ENCODE measurements around the gene TTLL13. TPM values are rescaled to one million over a fixed set of nuclear protein-coding genes. Genes with fewer than 3 reads are reported as not detected.
"Not testable (repeated sequence)": the region's sequence is repeated elsewhere in the genome, so short reads cannot be mapped to it uniquely, and the experiment has no call there.

Gene TTLL13
- total and polyA plus RNA-seq, 2 donors (not counting 1 experiment from before 2014, with no cell fraction given), result 0.33 to 0.42 TPM

- Mint-ChIP-seq H3K9me3 (ENCODE audit: insufficient read depth) (no peaks in the 10 kb centered on the region), H3K4me3 (no peak overlapping the region), H3K27me3 (no peaks in the 10 kb centered on the region)
These were observed 8.4 kb downstream of the TTLL13 start for GRCh38 chr15:90257776-90258175.

GRCh38 chr15:90259524-90259923, 10.2 kb downstream of the TTLL13 start:
- Histone ChIP-seq H3K9me3 (ENCODE audit: control extremely low read depth in 1 of 3, control insufficient read depth in 2 of 3, insufficient read depth in 1 of 3, low read length in 2 of 3) (no peaks in the 10 kb centered on the region), H3K27ac (ENCODE audit: low read length in 2 of 2) (no peak overlapping the region), H2AFZ (ENCODE audit: insufficient read depth, low read depth, low read length, poor library complexity, severe bottlenecking) (no peak overlapping the region), H3K36me3 (replicated peaks in 1 of 2; ENCODE audit: control extremely low read depth in 1 of 2, control insufficient read depth in 1 of 2, extremely low read depth in 1 of 2, insufficient read depth in 2 of 2, low read length in 1 of 2) (no peaks in the 10 kb centered on the region), H3K4me2 (replicated peaks; ENCODE audit: low read depth, low read length, poor library complexity, severe bottlenecking) (no peak overlapping the region), H3K4me1 (ENCODE audit: control insufficient read depth in 2 of 2, insufficient read depth in 2 of 2, low read length in 2 of 2) (peaks cover 9 to 10% of the 10 kb centered on the region in 2 donors), H3K9ac (ENCODE audit: low read length) (no peak overlapping the region), H3K27me3 (replicated peaks in 1 of 4; ENCODE audit: control extremely low read depth in 1 of 4, control insufficient read depth in 3 of 4, insufficient read depth in 4 of 4, low read length in 3 of 4) (no peaks in the 10 kb centered on the region), H3K79me2 (ENCODE audit: control insufficient read depth, insufficient read depth, low read length) (peaks cover 4% of the 10 kb centered on the region), H4K20me1 (ENCODE audit: control insufficient read depth, insufficient read depth, low read length, poor library complexity, severe bottlenecking) (no peaks in the 10 kb centered on the region), H3K4me3 (ENCODE audit: control extremely low read depth in 1 of 5, extremely low read depth in 1 of 5, insufficient read depth in 1 of 5, low read depth in 2 of 5, low read length in 4 of 5) (no peak overlapping the region)
- intact Hi-C loops (cut with micrococcal nuclease), result no loop called here
- TF ChIP-seq EZH2 (IDR thresholded peaks at IDR 0.05; ENCODE audit: borderline replicate concordance, insufficient read depth, low read depth, low read length, poor library complexity, severe bottlenecking) (no peak), CTCF (IDR thresholded peaks at IDR 0.05) (no peak)
- H3K27ac Mint-ChIP-seq, result no peak overlapping the region
- CTCF ChIA-PET, result interaction anchor here (1.6 kb wide), 1 partner anchor 38 kb away, joined by 3 read pairs; no protein-coding TSS in a partner anchor
- DNase-seq (no peak), ATAC-seq (ENCODE audit: low read depth) (no peak)
- H3K4me1 Mint-ChIP-seq, result peaks cover 9% of the 10 kb centered on the region
- WGBS (ENCODE audit: insufficient coverage), result no CpG with 5 or more reads among the region's 5 CpGs
- POLR2A ChIA-PET, result no interaction called here
- no peaks in the 10 kb centered on the region for H3K9me3 Mint-ChIP-seq (ENCODE audit: insufficient read depth)
- no peaks in the 10 kb centered on the region for H3K27me3 Mint-ChIP-seq
- no peak overlapping the region for H3K4me3 Mint-ChIP-seq

More at GRCh38 chr15:90257776-90258175, 8.4 kb downstream of the TTLL13 start:
- no peak overlapping the region for H2AFZ ChIP-seq (ENCODE audit: insufficient read depth, low read depth, low read length, poor library complexity, severe bottlenecking)
- ChIA-PET CTCF (no interaction called here), POLR2A (no interaction called here)
- H3K27me3 ChIP-seq (replicated peaks in 1 of 4; ENCODE audit: control extremely low read depth in 1 of 4, control insufficient read depth in 3 of 4, insufficient read depth in 4 of 4, low read length in 3 of 4), result no peaks in the 10 kb centered on the region
- H3K9me3 ChIP-seq (ENCODE audit: control extremely low read depth in 1 of 3, control insufficient read depth in 2 of 3, insufficient read depth in 1 of 3, low read length in 2 of 3), result no peaks in the 10 kb centered on the region
- DNase-seq (no peak), ATAC-seq (ENCODE audit: low read depth) (no peak)
- no peak overlapping the region for H3K27ac ChIP-seq (ENCODE audit: low read length in 2 of 2)
- no peaks in the 10 kb centered on the region for H4K20me1 ChIP-seq (ENCODE audit: control insufficient read depth, insufficient read depth, low read length, poor library complexity, severe bottlenecking)
- no peak overlapping the region for H3K4me3 ChIP-seq (ENCODE audit: control extremely low read depth in 1 of 5, extremely low read depth in 1 of 5, insufficient read depth in 1 of 5, low read depth in 2 of 5, low read length in 4 of 5)
- no peak overlapping the region for H3K9ac ChIP-seq (ENCODE audit: low read length)
- no peaks in the 10 kb centered on the region for H3K79me2 ChIP-seq (ENCODE audit: control insufficient read depth, insufficient read depth, low read length)
- Mint-ChIP-seq H3K27ac (no peak overlapping the region), H3K4me1 (no peaks in the 10 kb centered on the region)
- TF ChIP-seq CTCF (IDR thresholded peaks at IDR 0.05) (no peak), EZH2 (IDR thresholded peaks at IDR 0.05; ENCODE audit: borderline replicate concordance, insufficient read depth, low read depth, low read length, poor library complexity, severe bottlenecking) (no peak)
- 88% methylated on average over 4 of the region's 7 CpGs for WGBS (ENCODE audit: insufficient coverage)
- H3K4me2 ChIP-seq (replicated peaks; ENCODE audit: low read depth, low read length, poor library complexity, severe bottlenecking), result no peak overlapping the region
- intact Hi-C loops (cut with micrococcal nuclease), result no loop called here
- H3K36me3 ChIP-seq (replicated peaks in 1 of 2; ENCODE audit: control extremely low read depth in 1 of 2, control insufficient read depth in 1 of 2, extremely low read depth in 1 of 2, insufficient read depth in 2 of 2, low read length in 1 of 2), result no peaks in the 10 kb centered on the region
- no peaks in the 10 kb centered on the region for H3K4me1 ChIP-seq (ENCODE audit: control insufficient read depth in 2 of 2, insufficient read depth in 2 of 2, low read length in 2 of 2)

- H3K27ac ChIP-seq (ENCODE audit: low read length in 2 of 2); H3K9ac ChIP-seq (ENCODE audit: low read length); H3K27ac Mint-ChIP-seq; H3K27me3 Mint-ChIP-seq; H3K9me3 ChIP-seq (ENCODE audit: control extremely low read depth in 1 of 3, control insufficient read depth in 2 of 3, insufficient read depth in 1 of 3, low read length in 2 of 3); H3K4me2 ChIP-seq (replicated peaks; ENCODE audit: low read depth, low read length, poor library complexity, severe bottlenecking); DNase-seq; H3K27me3 ChIP-seq (replicated peaks in 1 of 4; ENCODE audit: control extremely low read depth in 1 of 4, control insufficient read depth in 3 of 4, insufficient read depth in 4 of 4, low read length in 3 of 4); H3K9me3 Mint-ChIP-seq (ENCODE audit: insufficient read depth); H4K20me1 ChIP-seq (ENCODE audit: control insufficient read depth, insufficient read depth, low read length, poor library complexity, severe bottlenecking); POLR2A ChIA-PET; H2AFZ ChIP-seq (ENCODE audit: insufficient read depth, low read depth, low read length, poor library complexity, severe bottlenecking); H3K79me2 ChIP-seq (ENCODE audit: control insufficient read depth, insufficient read depth, low read length); intact Hi-C loops (cut with micrococcal nuclease); H3K36me3 ChIP-seq (replicated peaks in 1 of 2; ENCODE audit: control extremely low read depth in 1 of 2, control insufficient read depth in 1 of 2, extremely low read depth in 1 of 2, insufficient read depth in 2 of 2, low read length in 1 of 2); H3K4me3 Mint-ChIP-seq; ATAC-seq (ENCODE audit: low read depth); H3K4me3 ChIP-seq (ENCODE audit: control extremely low read depth in 1 of 5, extremely low read depth in 1 of 5, insufficient read depth in 1 of 5, low read depth in 2 of 5, low read length in 4 of 5): not testable (repeated sequence)
- WGBS (ENCODE audit: insufficient coverage), result no CpG with 5 or more reads among the region's 6 CpGs
- peaks cover 14 to 16% of the 10 kb centered on the region in 2 donors for H3K4me1 ChIP-seq (ENCODE audit: control insufficient read depth in 2 of 2, insufficient read depth in 2 of 2, low read length in 2 of 2)
- H3K4me1 Mint-ChIP-seq, result peaks cover 19% of the 10 kb centered on the region
- CTCF ChIA-PET, result interaction anchor here (0.7 to 1.6 kb wide), 3 partner anchors 39 to 741 kb away, joined by 3 to 4 read pairs (median 3); no protein-coding TSS in a partner anchor
These were observed 11.4 kb downstream of the TTLL13 start for GRCh38 chr15:90260731-90261130.
